Skeletal muscle satellite cell (primary cell): ENCODE data around the gene CCDC50.

ENCODE experiments used
- H3K27me3 ChIP-seq: 2 replicates; pipeline ENCODE4 v1.7.0; 2013; ENCODE audit warnings: low read length; ENCODE audit not compliant: control insufficient read depth, insufficient read depth
- H3K36me3 ChIP-seq: 2 replicates; pipeline ENCODE4 v1.7.0; 2013; ENCODE audit warnings: mild to moderate bottlenecking, control low read depth, low read length; ENCODE audit not compliant: insufficient read depth
- H3K4me1 ChIP-seq: 2 replicates; pipeline ENCODE4 v1.7.0; 2013; ENCODE audit warnings: low read length; ENCODE audit not compliant: control insufficient read depth, insufficient read depth
- H3K4me2 ChIP-seq: 2 replicates; pipeline ENCODE4 v1.7.0; 2013; ENCODE audit warnings: mild to moderate bottlenecking, low read length
- H3K4me3 ChIP-seq: 2 replicates; pipeline ENCODE4 v1.7.0; 2013; ENCODE audit warnings: low read length
- H3K9ac ChIP-seq: 2 replicates; pipeline ENCODE4 v1.7.0; 2013; ENCODE audit warnings: mild to moderate bottlenecking, low read depth, low read length, moderate library complexity
- H3K9me3 ChIP-seq: replicated peaks from 2 replicates; pipeline ENCODE4 v1.7.0; 2013; ENCODE audit warnings: mild to moderate bottlenecking, control low read depth, low read length

Gene CCDC50

GRCh38 chr3:191385101-191385500 is 55.9 kb downstream of the CCDC50 start:
- H3K36me3 ChIP-seq: peaks cover 41% of the 10 kb centered on the region
- no peak overlapping the region for H3K9ac ChIP-seq
- no peak overlapping the region for H3K4me2 ChIP-seq
- H3K27me3 ChIP-seq: no peaks in the 10 kb centered on the region
- peaks cover 20% of the 10 kb centered on the region for H3K4me1 ChIP-seq
- no peak overlapping the region for H3K4me3 ChIP-seq
- H3K9me3 ChIP-seq: no peaks in the 10 kb centered on the region

DNA sequence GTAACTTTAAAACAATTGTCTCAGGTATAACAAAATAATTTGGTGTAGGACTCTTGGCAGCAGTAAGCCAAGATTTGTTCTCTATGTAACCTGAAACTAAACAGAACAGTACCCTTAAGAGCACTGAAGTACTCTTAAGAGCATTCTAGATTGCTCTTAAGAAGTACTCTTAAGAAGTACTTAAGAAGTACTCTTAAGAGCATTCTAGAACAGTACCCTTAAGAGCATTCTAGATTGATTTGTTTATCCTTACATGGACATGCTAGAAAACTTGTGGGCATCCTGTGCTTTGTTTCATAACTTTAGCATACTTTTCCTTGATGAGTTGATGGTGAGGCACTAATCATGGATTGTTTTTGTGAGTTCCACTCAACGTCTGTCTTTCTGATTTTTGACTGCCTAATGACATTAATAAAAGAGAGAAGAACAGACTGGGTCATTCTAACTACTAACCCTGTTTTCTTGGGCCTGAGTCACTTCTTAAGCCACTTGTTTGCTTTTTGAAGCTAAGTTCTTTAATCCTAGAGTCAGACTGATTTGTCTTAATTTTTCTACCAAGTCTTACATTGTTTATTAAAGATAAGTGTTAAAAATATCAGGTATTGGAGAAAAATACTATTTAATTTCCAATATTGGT is 58.4 kb downstream of the CCDC50 start:
- H3K27me3 ChIP-seq: no peaks in the 10 kb centered on the region
- peaks cover 38% of the 10 kb centered on the region for H3K36me3 ChIP-seq
- no peak overlapping the region for H3K4me2 ChIP-seq
- no peak overlapping the region for H3K9ac ChIP-seq
- H3K4me1 ChIP-seq: peaks cover 16% of the 10 kb centered on the region
- no peak overlapping the region for H3K4me3 ChIP-seq
- no peaks in the 10 kb centered on the region for H3K9me3 ChIP-seq

DNA sequence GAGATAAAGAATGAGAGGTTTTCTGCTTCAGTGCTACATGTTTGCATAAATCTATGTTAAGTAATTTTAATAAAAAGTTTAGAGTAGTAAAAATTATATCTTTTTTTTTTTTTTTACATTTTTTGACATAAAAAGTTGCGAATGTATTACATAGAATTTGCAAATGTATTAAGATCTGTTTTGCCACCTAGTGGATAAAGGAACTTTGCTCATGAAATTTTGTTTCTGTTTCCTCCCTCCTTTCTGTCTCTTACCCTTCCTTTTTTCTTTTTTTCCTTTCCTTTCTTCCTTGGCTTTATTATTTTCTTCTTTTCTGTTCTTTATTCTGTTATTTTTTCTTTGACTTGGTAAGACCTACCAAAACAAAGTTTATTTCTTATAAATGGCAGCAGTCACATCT is 59.6 kb downstream of the CCDC50 start:
- no peak overlapping the region for H3K9ac ChIP-seq
- no peaks in the 10 kb centered on the region for H3K27me3 ChIP-seq
- H3K36me3 ChIP-seq: peaks cover 38% of the 10 kb centered on the region
- no peak overlapping the region for H3K4me3 ChIP-seq
- H3K9me3 ChIP-seq: no peaks in the 10 kb centered on the region
- H3K4me2 ChIP-seq: no peak overlapping the region
- H3K4me1 ChIP-seq: peaks cover 11% of the 10 kb centered on the region

DNA sequence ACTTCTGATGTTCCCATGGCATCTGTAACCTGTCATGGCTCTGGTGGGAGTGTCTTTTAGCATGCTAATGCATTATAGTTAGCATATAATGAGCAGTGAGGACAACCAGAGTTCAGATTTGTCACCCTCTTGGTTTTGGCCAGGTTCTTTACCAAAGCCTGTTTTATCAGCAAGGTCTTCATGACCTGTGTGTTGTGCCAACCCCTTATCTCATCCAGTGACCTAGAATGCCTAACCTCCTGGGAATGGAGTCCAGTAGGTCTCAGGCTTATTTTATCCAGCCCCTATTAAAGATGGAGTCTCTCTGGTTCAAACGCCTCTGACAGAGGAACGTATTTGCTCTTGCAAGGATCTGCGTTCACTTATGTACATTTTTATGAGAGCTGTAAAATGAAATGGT is 61.4 kb downstream of the CCDC50 start:
- Histone ChIP-seq H3K9me3 (no peaks in the 10 kb centered on the region), H3K4me1 (peaks cover 11% of the 10 kb centered on the region), H3K36me3 (peaks cover 37% of the 10 kb centered on the region), H3K4me3 (no peak overlapping the region), H3K27me3 (no peaks in the 10 kb centered on the region), H3K9ac (no peak overlapping the region), H3K4me2 (no peak overlapping the region)

- Histone ChIP-seq H3K4me3 (no peak overlapping the region), H3K36me3 (peaks cover 48% of the 10 kb centered on the region), H3K9me3 (no peaks in the 10 kb centered on the region), H3K4me1 (peaks cover 7% of the 10 kb centered on the region), H3K9ac (no peak overlapping the region), H3K27me3 (no peaks in the 10 kb centered on the region), H3K4me2 (no peak overlapping the region)
These were observed 62.9 kb downstream of the CCDC50 start for GRCh38 chr3:191391861-191392808.

- Histone ChIP-seq H3K4me1 (no peaks in the 10 kb centered on the region), H3K4me3 (no peak overlapping the region), H3K9me3 (no peaks in the 10 kb centered on the region), H3K4me2 (no peak overlapping the region), H3K9ac (no peak overlapping the region), H3K27me3 (no peaks in the 10 kb centered on the region), H3K36me3 (peaks cover 55% of the 10 kb centered on the region)
These were observed 64.0 kb downstream of the CCDC50 start for GRCh38 chr3:191393146-191393545.

GRCh38 chr3:191397771-191398170 is 68.6 kb downstream of the CCDC50 start:
- no peak overlapping the region for H3K4me3 ChIP-seq
- H3K9ac ChIP-seq: no peak overlapping the region
- no peaks in the 10 kb centered on the region for H3K4me1 ChIP-seq
- no peaks in the 10 kb centered on the region for H3K9me3 ChIP-seq
- peaks cover 37% of the 10 kb centered on the region for H3K36me3 ChIP-seq
- no peak overlapping the region for H3K4me2 ChIP-seq
- no peaks in the 10 kb centered on the region for H3K27me3 ChIP-seq

GRCh38 chr3:191398607-191399006 is 69.4 kb downstream of the CCDC50 start:
- Histone ChIP-seq H3K9me3 (no peaks in the 10 kb centered on the region), H3K9ac (no peak overlapping the region), H3K4me1 (no peaks in the 10 kb centered on the region), H3K4me3 (no peak overlapping the region), H3K27me3 (no peaks in the 10 kb centered on the region), H3K4me2 (no peak overlapping the region), H3K36me3 (peaks cover 33% of the 10 kb centered on the region)

DNA sequence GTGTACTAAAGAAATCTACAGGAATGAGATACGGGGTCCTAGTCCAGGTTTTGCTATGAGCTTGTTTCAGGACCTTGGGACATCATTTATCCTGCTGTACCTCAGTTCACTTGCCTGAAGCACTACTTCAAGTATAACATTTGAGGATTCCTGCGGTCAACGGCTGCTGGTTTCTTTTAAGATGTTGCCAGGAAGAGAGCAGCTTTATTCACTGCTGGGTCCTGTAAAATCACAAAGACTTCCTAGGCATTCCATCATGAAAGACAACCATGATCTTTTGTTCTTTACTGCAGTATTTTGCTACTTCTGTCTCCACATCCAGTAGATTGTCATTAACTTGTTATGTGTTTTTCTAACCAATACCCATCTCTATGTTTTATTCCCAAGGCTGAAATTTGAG is 70.7 kb downstream of the CCDC50 start:
- H3K9ac ChIP-seq: no peak overlapping the region
- H3K9me3 ChIP-seq: no peaks in the 10 kb centered on the region
- peaks cover 29% of the 10 kb centered on the region for H3K36me3 ChIP-seq
- no peaks in the 10 kb centered on the region for H3K4me1 ChIP-seq
- no peak overlapping the region for H3K4me3 ChIP-seq
- H3K27me3 ChIP-seq: no peaks in the 10 kb centered on the region
- H3K4me2 ChIP-seq: no peak overlapping the region

DNA sequence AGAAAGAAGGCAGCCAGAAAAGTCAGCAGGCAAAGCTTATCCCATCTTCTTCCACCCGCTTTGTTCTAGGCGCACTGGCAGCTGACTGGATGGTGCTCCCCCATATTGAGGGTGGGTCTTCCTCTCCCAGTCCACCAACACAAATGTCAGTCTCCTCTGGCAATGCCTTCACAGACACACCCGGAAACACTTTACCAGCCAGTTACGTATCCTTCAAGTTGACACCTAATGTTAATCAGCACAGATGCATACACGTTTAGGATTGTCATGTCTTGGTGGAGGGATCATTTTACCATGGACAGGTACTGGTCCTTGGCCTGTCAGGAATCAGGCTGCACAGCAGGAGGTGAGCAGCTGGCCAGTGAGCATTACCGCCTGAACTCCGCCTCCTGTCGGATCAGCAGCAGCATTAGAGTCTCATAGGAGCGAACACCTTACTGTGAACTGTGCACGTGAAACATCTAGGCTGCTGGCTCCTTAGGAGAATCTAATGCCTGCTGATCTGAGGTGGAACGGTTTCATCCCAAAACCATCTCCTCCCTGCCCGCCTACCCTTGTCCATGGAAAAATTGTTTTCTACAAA is 72.7 kb downstream of the CCDC50 start:
- no peaks in the 10 kb centered on the region for H3K27me3 ChIP-seq
- no peak overlapping the region for H3K4me3 ChIP-seq
- no peak overlapping the region for H3K9ac ChIP-seq
- H3K4me2 ChIP-seq: no peak overlapping the region
- no peaks in the 10 kb centered on the region for H3K9me3 ChIP-seq
- peaks cover 18% of the 10 kb centered on the region for H3K36me3 ChIP-seq
- H3K4me1 ChIP-seq: no peaks in the 10 kb centered on the region

DNA sequence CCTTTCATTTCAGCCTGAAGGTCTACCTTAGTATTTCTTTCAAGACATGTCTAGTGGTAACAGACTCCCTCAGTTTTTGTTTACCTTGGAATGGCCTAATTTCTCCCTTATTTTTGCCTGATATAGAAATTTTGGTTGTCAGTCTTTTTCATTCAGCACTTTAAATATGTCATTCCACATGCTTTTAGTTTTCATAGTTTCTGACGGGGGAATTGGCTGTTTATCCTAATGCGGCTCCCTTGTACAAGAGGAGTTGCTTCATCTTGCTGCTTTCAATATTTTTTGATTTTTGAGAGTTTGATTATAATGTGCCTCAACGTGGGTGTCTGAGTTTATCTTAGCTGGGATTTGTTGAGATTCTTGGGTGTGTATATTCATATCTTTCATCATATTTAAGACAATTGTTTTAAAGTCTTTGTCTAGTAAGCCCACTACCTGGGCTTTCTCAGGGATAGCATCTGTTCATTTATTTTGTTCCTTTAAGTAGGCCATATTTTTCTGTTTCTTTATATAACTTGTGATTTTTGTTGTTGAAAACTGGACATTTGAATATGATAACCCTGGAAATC is 80.7 kb downstream of the CCDC50 start:
- Histone ChIP-seq H3K9me3 (no peaks in the 10 kb centered on the region), H3K4me1 (peaks cover 15% of the 10 kb centered on the region), H3K4me3 (no peak overlapping the region), H3K4me2 (no peak overlapping the region), H3K27me3 (no peaks in the 10 kb centered on the region), H3K9ac (no peak overlapping the region), H3K36me3 (no peaks in the 10 kb centered on the region)
